PFSK-1 (cell line): ENCODE measurements around the gene SLC39A11.

Source experiments
- POLR2AphosphoS5 ChIP-seq: IDR thresholded peaks from 2 replicates; pipeline ENCODE4 v1.6.1; 2012; ENCODE audit warnings: low read depth, mild to moderate bottlenecking, control low read depth, low read length, moderate library complexity
- REST ChIP-seq, 2 experiments: IDR thresholded peaks; 2 replicates each; pipeline versions ENCODE4 v1.6.1 to v1.8.0; 2011 to 2012; ENCODE audit warnings: low read depth in 2 of 2, low read length in 2 of 2, control low read depth in 1 of 2, inconsistent platforms in 1 of 2, mild to moderate bottlenecking in 1 of 2, moderate library complexity in 1 of 2; ENCODE audit not compliant: insufficient read depth in 1 of 2
- SIN3A ChIP-seq: IDR thresholded peaks from 2 replicates; pipeline ENCODE4 v1.6.1; 2012; ENCODE audit warnings: mild to moderate bottlenecking, low read length, moderate library complexity, borderline replicate concordance; ENCODE audit not compliant: insufficient read depth
- TAF1 ChIP-seq: IDR thresholded peaks from 2 replicates; pipeline ENCODE4 v1.6.1; 2012; ENCODE audit warnings: low read length, control low read depth, borderline replicate concordance; ENCODE audit not compliant: insufficient read depth

- TF ChIP-seq TAF1, result no peak
- TF ChIP-seq POLR2AphosphoS5, result no peak
- TF ChIP-seq REST (IDR thresholded peaks at IDR 0.05; ENCODE audit: insufficient read depth in 1 of 2, low read depth in 2 of 2, low read length in 2 of 2), result no peak
- no peak for TF ChIP-seq SIN3A
Measured at GRCh38 chr17:72598695-72599094, 493.8 kb downstream of the SLC39A11 start.
